SK-N-MC (cell line): ENCODE measurements around the gene TLR3.

Source experiments
- EZH2 ChIP-seq: fragments of 200-600 bp; sonication (generic); IDR thresholded peaks from one replicate; pipeline ENCODE4 v1.6.1; 2017; ENCODE audit warnings: antibody characterized with exemption
- FOXP2 ChIP-seq: optimal IDR thresholded peaks from 2 replicates; pipeline ENCODE3; 2011; ENCODE audit warnings: mild to moderate bottlenecking, moderate library complexity; ENCODE audit not compliant: insufficient read depth; ENCODE audit errors: extremely low read length, control extremely low read depth
- POLR2AphosphoS5 ChIP-seq: IDR thresholded peaks from 2 replicates; pipeline ENCODE4 v1.6.1; 2012; ENCODE audit warnings: mild to moderate bottlenecking, low read depth, low read length, borderline replicate concordance

DNA sequence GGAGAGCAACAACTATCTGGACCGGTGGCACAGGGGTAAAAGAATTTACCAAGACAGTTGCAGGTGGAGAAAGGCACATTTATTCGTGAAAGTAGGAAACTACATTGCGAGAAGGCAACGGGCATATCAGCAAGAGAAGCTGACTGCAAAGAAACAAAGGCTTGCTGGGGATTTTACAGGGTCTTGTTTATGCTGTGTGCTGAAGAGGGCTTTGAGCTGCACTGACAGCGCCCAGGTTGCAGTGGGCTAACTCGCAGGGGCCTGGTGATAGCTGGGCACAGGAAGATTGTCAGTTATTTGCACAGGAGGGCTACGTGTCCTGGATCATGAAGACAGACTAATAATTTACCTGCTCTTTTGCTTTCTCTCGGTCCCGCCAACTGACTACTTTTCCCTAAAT is 10.7 kb downstream of the TLR3 start:
- TF ChIP-seq EZH2, result no peak
- no peak for TF ChIP-seq POLR2AphosphoS5
- no peak for TF ChIP-seq FOXP2
